IPS DF 4.7 (cell line): ENCODE measurements around the gene MSTO1.
"Not testable (repeated sequence)": the region's sequence is repeated elsewhere in the genome, so short reads cannot be mapped to it uniquely, and the experiment has no call there.

Experiments used
- DNase-seq: peaks from one replicate; pipeline ENCODE4 v3.0.0-alpha.2; 2013; ENCODE audit warnings: low spot score; ENCODE audit errors: extremely low read depth

MSTO1 gene

GRCh38 chr1:155613226-155613625 is 3.2 kb downstream of the MSTO1 start:
- not testable (repeated sequence) for DNase-seq

DNA sequence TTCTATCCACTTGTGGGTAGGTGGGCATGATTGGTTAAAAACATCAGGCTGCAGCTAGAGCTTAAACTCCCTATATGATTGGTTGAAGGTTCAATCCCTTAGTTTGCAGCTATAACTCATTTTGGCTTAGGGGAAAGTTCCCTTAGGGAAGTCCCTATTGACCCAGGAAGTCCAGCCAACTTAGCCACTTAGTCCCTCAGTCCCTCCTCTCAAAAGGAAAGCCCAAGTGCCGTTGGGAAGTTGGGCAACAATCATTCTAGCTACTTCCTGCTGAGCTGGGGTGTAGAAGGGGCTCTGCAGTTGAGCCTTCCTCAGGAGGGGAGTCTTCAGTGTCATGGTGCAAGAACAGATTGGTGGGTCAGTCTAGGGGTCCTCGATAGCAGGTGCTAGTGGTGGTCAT is 12.2 kb downstream of the MSTO1 start:
- DNase-seq: no peak

GRCh38 chr1:155623357-155623756 is 13.3 kb downstream of the MSTO1 start:
- DNase-seq: no peak

DNA sequence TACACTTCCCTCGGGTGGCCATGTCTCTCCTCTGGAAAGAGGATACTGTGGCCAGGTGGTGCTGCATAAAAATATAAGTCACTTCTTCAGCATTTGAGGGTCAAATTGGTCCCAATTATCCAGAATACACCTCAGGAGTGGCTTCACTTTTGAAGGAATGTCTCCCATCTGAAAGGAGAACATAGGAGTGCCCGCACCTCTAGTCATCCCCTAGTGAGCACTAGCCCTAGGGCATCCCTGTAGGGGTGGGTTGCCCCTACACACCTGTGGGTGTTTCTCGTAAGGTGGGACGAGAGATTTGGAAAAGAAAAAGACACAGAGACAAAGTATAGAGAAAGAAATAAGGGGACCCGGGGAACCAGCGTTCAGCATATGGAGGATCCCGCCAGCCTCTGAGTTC is 16.4 kb downstream of the MSTO1 start:
- not testable (repeated sequence) for DNase-seq

DNA sequence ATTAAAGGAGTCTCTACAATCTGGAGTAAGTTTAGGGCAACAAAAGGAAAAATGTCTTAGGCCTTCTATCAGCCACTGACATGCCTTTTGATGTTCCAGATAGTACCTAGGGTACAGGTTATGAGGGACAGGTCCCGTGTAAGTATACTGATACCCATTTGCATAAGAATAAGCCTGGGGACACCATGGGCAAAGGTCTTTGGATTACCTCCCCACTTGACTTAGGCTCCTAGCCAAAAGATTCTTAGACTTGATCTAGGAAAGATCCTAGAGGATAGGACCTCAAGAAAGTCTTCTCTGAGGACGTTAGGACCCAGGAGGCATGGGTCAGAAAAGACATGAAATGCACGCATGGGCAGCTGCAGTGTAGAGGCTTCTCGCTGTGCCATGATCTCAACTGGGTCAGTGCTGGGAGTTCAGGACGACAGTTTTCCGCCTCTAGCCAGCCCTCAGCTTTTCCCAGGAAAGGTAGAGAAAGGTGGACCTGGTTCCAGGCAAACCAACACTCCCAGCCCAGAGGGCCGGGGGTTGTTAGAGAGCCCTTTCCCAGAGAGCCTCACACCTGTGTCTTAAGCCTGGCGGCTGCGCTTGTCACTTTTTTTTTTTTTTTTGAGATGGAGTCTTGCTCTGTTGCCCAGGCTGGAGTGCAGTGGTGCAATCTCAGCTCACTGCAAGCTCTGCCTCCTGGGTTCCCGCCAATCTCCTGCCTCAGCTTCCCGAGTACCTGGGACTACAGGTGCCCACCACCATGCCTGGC is 26.6 kb downstream of the MSTO1 start:
- no peak for DNase-seq

GRCh38 chr1:155640367-155640766 is 30.3 kb downstream of the MSTO1 start:
- DNase-seq: no peak

- not testable (repeated sequence) for DNase-seq
These were observed 32.7 kb downstream of the MSTO1 start for GRCh38 chr1:155642559-155643180.

GRCh38 chr1:155643230-155643629 is 33.2 kb downstream of the MSTO1 start:
- DNase-seq: no peak

GRCh38 chr1:155645034-155645598 is 35.1 kb downstream of the MSTO1 start:
- DNase-seq: no peak

DNA sequence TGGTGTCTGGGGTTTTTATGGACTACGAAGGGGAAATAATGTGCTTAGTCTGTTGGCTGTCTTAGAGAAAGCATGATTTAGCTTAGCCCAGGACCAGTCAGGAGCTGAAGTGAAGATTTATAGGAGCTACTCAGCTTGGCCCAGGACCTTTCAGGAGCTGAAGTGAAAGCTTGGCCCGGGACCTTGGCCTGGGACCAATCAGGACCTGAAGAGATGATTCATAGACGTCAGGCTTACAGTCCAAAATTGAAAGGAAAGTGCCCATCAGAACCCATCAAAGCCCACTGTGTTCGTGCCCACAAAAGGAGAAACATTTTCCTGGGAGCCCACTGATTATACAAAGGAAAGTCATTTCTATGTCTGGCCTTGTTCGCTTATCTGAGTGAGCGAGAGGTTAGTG is 35.6 kb downstream of the MSTO1 start:
- no peak for DNase-seq

GRCh38 chr1:155646307-155646706 is 36.3 kb downstream of the MSTO1 start:
- DNase-seq: no peak

DNA sequence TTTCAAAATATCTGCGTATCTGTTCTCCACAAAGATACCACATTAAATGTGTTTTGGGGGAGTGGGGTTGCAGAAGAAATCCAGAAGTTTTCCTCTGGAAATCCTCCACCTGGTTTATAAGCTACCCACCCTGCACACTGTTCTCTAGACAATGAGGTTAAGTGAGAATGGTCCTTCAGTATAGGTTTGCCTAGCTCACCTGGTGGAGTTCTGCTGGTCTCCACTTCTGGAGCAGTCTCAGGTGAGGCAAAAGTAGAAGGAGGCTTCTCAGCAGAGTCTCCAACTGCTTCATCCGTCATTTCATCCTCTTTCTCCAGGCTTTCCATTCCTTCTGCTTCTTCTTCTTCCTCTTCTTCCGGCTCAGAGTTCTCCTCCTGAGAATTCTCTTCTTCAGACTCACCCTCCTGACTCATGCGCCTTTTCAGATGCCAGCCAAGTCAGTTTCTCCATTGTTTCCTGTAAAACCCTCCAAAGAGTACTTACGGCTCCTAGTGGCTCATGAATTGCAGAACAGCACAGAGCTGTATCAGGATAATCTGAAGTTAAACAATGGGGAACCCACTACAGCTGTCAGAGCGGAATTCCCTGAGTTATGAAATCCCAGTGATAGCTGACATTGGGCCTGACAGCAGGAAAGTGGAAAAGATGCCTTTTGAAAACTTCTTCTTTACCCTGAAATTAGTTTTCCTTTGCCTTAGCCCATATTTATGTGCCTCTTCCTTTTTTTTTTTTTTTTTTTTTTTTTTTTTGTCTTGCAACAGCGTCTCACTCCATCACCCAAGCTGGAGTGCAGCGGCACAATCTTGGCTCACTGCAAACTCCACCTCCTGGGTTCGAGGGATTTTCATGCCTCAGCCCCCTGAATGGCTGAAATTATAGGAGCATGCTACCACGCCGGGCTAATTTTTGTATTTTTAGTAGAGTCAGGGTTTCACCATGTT is 38.5 kb downstream of the MSTO1 start:
- DNase-seq: no peak

GRCh38 chr1:155649676-155650075 is 39.7 kb downstream of the MSTO1 start:
- DNase-seq: no peak

DNA sequence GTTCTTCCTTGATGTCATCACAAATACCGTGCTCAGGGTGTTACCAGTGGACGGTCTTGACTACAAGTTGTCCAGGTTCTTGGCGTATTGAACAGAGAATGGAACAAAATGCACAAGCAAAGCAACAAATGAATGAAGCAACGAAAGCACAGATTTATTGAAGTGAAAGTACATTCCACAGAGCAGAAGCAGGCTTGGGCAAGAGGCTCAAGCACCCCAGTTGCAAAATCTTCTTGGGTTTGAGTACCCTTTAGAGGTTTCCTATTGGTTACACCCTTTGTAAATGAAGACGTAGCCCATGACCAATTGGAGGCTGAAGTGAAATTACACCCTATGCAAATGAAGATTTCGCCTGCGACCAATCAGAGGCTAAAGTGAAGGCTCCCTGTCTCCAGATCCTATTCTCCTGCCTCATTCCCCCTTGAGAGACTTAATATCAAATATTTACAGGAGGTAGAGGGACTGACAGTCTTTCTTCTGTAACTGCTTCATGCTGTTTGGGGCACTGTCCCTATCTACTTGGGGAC is 40.3 kb downstream of the MSTO1 start:
- DNase-seq: no peak

- DNase-seq: no peak
These were observed 42.0 kb downstream of the MSTO1 start for GRCh38 chr1:155651861-155652661.

DNA sequence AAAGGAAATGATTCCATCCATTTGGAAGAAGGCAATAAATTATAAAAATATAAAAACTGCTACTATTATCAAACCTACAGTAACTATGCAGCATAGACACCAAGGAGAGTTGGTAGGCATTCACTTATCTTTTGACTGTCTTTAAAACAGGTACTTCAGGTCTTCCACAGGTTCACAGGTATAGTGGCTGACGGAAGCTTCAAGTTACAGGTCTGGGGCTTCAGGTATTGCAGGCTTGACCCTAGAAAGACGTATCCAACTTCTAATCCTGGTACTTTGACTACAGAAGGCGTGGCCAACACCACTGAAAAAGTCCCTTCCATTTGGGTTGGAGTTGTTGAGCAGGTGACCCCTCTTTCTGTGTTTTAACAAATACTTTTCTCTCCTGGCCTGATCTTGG is 42.9 kb downstream of the MSTO1 start:
- no peak for DNase-seq

DNA sequence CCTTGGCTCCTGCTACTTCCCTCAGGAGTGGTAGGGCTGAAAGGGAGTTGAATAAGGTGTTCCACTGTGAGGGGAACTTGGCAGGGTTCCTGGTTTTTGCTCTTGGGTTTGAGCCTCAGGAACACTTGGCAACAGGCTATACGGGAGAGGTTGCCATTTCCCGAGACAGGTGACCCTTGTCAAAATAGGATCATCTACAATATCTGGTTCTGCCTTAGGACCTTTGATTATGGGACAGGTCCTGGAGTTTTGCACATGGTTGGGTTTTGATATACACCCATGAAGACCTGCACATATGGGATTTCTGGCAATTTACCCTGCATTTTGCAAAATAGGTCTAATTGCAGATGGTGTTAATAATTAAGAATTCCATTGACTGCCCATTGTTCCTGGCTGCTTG is 47.4 kb downstream of the MSTO1 start:
- DNase-seq: no peak

GRCh38 chr1:155661239-155661638 is 51.2 kb downstream of the MSTO1 start:
- DNase-seq: not testable (repeated sequence)
